Measurements from ENCODE around the gene MBOAT7. TPM values are rescaled to one million over a fixed set of nuclear protein-coding genes. Genes with fewer than 3 reads are reported as not detected.

Gene MBOAT7
- total RNA-seq, 1 experiment from 2014 or later: 100 TPM

DNA sequence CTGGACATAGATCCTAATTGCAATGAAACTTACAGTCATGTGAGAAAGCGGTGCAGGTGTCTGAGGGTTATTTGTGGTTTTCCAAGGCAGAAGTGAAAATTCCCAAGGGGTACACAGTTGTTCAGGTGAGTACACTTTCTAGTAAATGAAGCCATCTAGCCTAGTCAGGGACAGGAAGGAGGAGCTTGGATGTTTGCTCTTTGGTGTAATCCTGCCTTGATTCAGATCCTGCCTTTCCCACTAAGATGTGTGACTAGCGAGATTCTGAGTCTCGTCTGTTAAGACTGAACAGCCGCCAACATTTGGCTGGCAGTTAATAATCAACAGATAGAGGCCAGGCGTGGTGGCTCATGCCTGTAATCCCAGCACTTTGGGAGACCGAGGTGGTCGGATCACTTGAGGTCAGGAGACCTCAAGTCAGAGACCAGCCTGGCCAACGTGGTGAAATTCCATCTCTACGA, 13.8 kb upstream of the MBOAT7 start:
- WGBS (ENCODE audit: extremely low coverage, insufficient read length, low lambda C conversion rate): no CpG with 5 or more reads among the region's 9 CpGs
- no peak overlapping the region for H3K4ac ChIP-seq (ENCODE audit: low read depth, low read length)
- H3K18ac ChIP-seq (ENCODE audit: insufficient read length, low read depth, low read length): no peak overlapping the region
- H3K27me3 Mint-ChIP-seq (ENCODE audit: low read depth): no peaks in the 10 kb centered on the region; the same call in 1 of the 2 replicates
- peaks cover 7% of the 10 kb centered on the region for H3K23me2 ChIP-seq (ENCODE audit: insufficient read length, low read depth, low read length, poor library complexity, severe bottlenecking)
- H3K4me1 Mint-ChIP-seq: peaks cover 45 to 68% of the 10 kb centered on the region in 2 experiments
- no peaks in the 10 kb centered on the region for H3K9me3 Mint-ChIP-seq
- no peaks in the 10 kb centered on the region for H3K9me3 ChIP-seq (ENCODE audit: control insufficient read depth, low read depth, low read length)
- H3K79me2 ChIP-seq (ENCODE audit: insufficient read depth, low read length): peaks cover 39% of the 10 kb centered on the region
- H3K56ac ChIP-seq (ENCODE audit: insufficient read length, low read depth, low read length): no peak overlapping the region
- H2BK15ac ChIP-seq (ENCODE audit: low read depth, low read length): no peak overlapping the region
- no peak overlapping the region for H3K27ac ChIP-seq (ENCODE audit: insufficient read length, low read depth, low read length)
- TF ChIP-seq, protein P1, sequence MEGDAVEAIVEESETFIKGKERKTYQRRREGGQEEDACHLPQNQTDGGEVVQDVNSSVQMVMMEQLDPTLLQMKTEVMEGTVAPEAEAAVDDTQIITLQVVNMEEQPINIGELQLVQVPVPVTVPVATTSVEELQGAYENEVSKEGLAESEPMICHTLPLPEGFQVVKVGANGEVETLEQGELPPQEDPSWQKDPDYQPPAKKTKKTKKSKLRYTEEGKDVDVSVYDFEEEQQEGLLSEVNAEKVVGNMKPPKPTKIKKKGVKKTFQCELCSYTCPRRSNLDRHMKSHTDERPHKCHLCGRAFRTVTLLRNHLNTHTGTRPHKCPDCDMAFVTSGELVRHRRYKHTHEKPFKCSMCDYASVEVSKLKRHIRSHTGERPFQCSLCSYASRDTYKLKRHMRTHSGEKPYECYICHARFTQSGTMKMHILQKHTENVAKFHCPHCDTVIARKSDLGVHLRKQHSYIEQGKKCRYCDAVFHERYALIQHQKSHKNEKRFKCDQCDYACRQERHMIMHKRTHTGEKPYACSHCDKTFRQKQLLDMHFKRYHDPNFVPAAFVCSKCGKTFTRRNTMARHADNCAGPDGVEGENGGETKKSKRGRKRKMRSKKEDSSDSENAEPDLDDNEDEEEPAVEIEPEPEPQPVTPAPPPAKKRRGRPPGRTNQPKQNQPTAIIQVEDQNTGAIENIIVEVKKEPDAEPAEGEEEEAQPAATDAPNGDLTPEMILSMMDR (conservative IDR thresholded peaks at IDR 0.05): no peak
- H3K9ac ChIP-seq (ENCODE audit: extremely low read depth, insufficient read length, low read length): peak overlapping the region; percentile 62
- no peak overlapping the region for H2BK12ac ChIP-seq (ENCODE audit: insufficient read length, low read depth, low read length)
- no peak overlapping the region for H2BK5ac ChIP-seq (ENCODE audit: insufficient read length, low read length)
- no peak overlapping the region for H2AK5ac ChIP-seq (ENCODE audit: insufficient read length, low read length)
- no peak overlapping the region for H2AFZ ChIP-seq (ENCODE audit: low read length)
- H3K36me3 Mint-ChIP-seq (ENCODE audit: insufficient read depth in 1 of 3, low read depth in 3 of 3): peaks cover 72 to 76% (median 75%) of the 10 kb centered on the region in 3 experiments
- no peak overlapping the region for H4K8ac ChIP-seq (replicated peaks; ENCODE audit: insufficient read length, low read depth, low read length)
- no peak for DNase-seq
- H2BK120ac ChIP-seq (ENCODE audit: low read depth, low read length, poor library complexity, severe bottlenecking): no peak overlapping the region
- no peak overlapping the region for H3K14ac ChIP-seq (ENCODE audit: insufficient read depth, low read length)
- peak overlapping the region; percentile 89 for H3K4me2 ChIP-seq (ENCODE audit: insufficient read depth, insufficient read length, low read length)
- peak overlapping the region; percentile 95 to 98 for H3K4me3 Mint-ChIP-seq
- peaks cover 6% of the 10 kb centered on the region for H3K79me1 ChIP-seq (ENCODE audit: insufficient read depth, low read depth, low read length, poor library complexity, severe bottlenecking)
- H3K27ac Mint-ChIP-seq: peak overlapping the region; percentile 50 to 92 (median 79); a peak in 5 of 7 replicates
- no peak overlapping the region for H3K23ac ChIP-seq (ENCODE audit: insufficient read length, low read depth, low read length)
- H3K27me3 ChIP-seq (ENCODE audit: insufficient read depth, low read length): no peaks in the 10 kb centered on the region
- H3K4me1 ChIP-seq (ENCODE audit: insufficient read depth, low read length): peaks cover 3% of the 10 kb centered on the region
- no peak overlapping the region for H4K5ac ChIP-seq (ENCODE audit: insufficient read length, low read depth, low read length)
- peaks cover 3% of the 10 kb centered on the region for H4K20me1 ChIP-seq (ENCODE audit: control insufficient read depth, insufficient read depth, insufficient read length)
- no peak overlapping the region for H4K91ac ChIP-seq (ENCODE audit: insufficient read length, low read depth, low read length)
- no peak overlapping the region for H2BK20ac ChIP-seq (ENCODE audit: low read depth, low read length, poor library complexity, severe bottlenecking)
- H3T11ph ChIP-seq (ENCODE audit: low read length): no peak overlapping the region

Measured in H9 (cell line).